WTC11 (cell line): ENCODE data around the gene TTC33. TPM values are rescaled to one million over a fixed set of nuclear protein-coding genes. Genes with fewer than 3 reads are reported as not detected.
"Not testable (repeated sequence)": the region's sequence is repeated elsewhere in the genome, so short reads cannot be mapped to it uniquely, and the experiment has no call there.

ENCODE experiments used
- ATAC-seq: fragments of 200-7000 bp; cut with Tn5 transposase; 2 replicates; pipeline ENCODE4 v1.10.0; 2021; ENCODE audit warnings: mild to moderate bottlenecking, moderate library complexity
- CTCF ChIA-PET: fragments of 300-600 bp; sonication (Branson Sonifier 250); formaldehyde crosslinking; loops from one replicate; lab custom pipeline; 2021; ENCODE audit warnings: antibody characterized with exemption; lab: Charles Lee
- POLR2A ChIA-PET: fragments of 350-600 bp; sonication (Branson Sonifier 250); formaldehyde crosslinking; loops from one replicate; lab custom pipeline; 2021; ENCODE audit warnings: antibody characterized with exemption; lab: Charles Lee
- DNase-seq: peaks from one replicate; pipeline ENCODE4 v3.0.0; 2021; ENCODE audit warnings: low spot score
- H3K27ac Mint-ChIP-seq: 2 replicates; pipeline ENCODE4 v1.8.0; 2021; ENCODE audit warnings: mixed read lengths
- H3K27me3 Mint-ChIP-seq: 2 replicates; pipeline ENCODE4 v1.8.0; 2021; ENCODE audit warnings: low read depth, mild to moderate bottlenecking, moderate library complexity, mixed read lengths
- H3K36me3 Mint-ChIP-seq: 2 replicates; pipeline ENCODE4 v1.8.0; 2021; ENCODE audit warnings: mixed read lengths
- H3K4me1 Mint-ChIP-seq: 2 replicates; pipeline ENCODE4 v1.8.0; 2022; ENCODE audit warnings: mixed read lengths
- H3K4me3 Mint-ChIP-seq: 2 replicates; pipeline ENCODE4 v1.8.0; 2021; ENCODE audit warnings: mild to moderate bottlenecking, moderate library complexity, mixed read lengths
- H3K9me3 Mint-ChIP-seq: 2 replicates; pipeline ENCODE4 v1.8.0; 2021; ENCODE audit warnings: mixed read lengths
- CREM ChIP-seq: sonication (generic); formaldehyde crosslinking; IDR thresholded peaks from 2 replicates; pipeline ENCODE4 v1.8.1; 2022; ENCODE audit warnings: mild to moderate bottlenecking, missing genetic modification reagents, moderate library complexity
- ELF4 ChIP-seq: sonication (generic); formaldehyde crosslinking; IDR thresholded peaks from 2 replicates; pipeline ENCODE4 v1.8.1; 2022; ENCODE audit warnings: low read depth, mild to moderate bottlenecking, moderate library complexity, missing genetic modification reagents
- GRHL2 ChIP-seq: fragments of 250-450 bp; sonication (Bioruptor Pico); IDR thresholded peaks from 2 replicates; pipeline ENCODE4 v1.8.0; 2022; ENCODE audit warnings: mild to moderate bottlenecking, moderate library complexity; ENCODE audit not compliant: insufficient replicate concordance, severe bottlenecking
- GTF2I ChIP-seq: fragments of 250-450 bp; sonication (Bioruptor Pico); conservative IDR thresholded peaks from 2 replicates; pipeline ENCODE4 v1.4.0; 2021; ENCODE audit warnings: mild to moderate bottlenecking
- IRF1 ChIP-seq: sonication (generic); formaldehyde crosslinking; IDR thresholded peaks from 2 replicates; pipeline ENCODE4 v1.8.0; 2023; ENCODE audit warnings: missing genetic modification reagents
- JUN ChIP-seq: sonication (generic); formaldehyde crosslinking; IDR thresholded peaks from 2 replicates; pipeline ENCODE4 v1.8.0; 2023; ENCODE audit warnings: mild to moderate bottlenecking, missing genetic modification reagents
- KAT7 ChIP-seq: sonication (generic); formaldehyde crosslinking; IDR thresholded peaks from 2 replicates; pipeline ENCODE4 v1.8.1; 2023; ENCODE audit warnings: missing genetic modification reagents, mild to moderate bottlenecking, borderline replicate concordance
- RELA ChIP-seq: sonication (generic); formaldehyde crosslinking; IDR thresholded peaks from 2 replicates; pipeline ENCODE4 v1.8.1; 2022; ENCODE audit warnings: missing genetic modification reagents, mild to moderate bottlenecking, borderline replicate concordance
- USF1 ChIP-seq: sonication (generic); formaldehyde crosslinking; IDR thresholded peaks from 2 replicates; pipeline ENCODE4 v1.8.0; 2022; ENCODE audit warnings: mild to moderate bottlenecking, missing genetic modification reagents
- ZNF317 ChIP-seq: sonication (generic); formaldehyde crosslinking; IDR thresholded peaks from 2 replicates; pipeline ENCODE4 v1.8.1; 2023; ENCODE audit warnings: low read depth, mild to moderate bottlenecking, moderate library complexity, missing genetic modification reagents, borderline replicate concordance
- ZNF396 ChIP-seq: fragments of 250-450 bp; sonication (Bioruptor Pico); IDR thresholded peaks from 2 replicates; pipeline ENCODE4 v1.8.0; 2021; ENCODE audit warnings: mild to moderate bottlenecking, moderate library complexity, borderline replicate concordance
- ZNF671 ChIP-seq: fragments of 250-450 bp; sonication (Bioruptor Pico); IDR thresholded peaks from 2 replicates; pipeline ENCODE4 v1.8.0; 2021; ENCODE audit warnings: mild to moderate bottlenecking
- total RNA-seq: library from RNA; stranded (reverse); gene quantifications from 3 replicates; pipeline ENCODE4 v1.2.3, GENCODE V29; 2021
- TF ChIP-seq, protein P1 (sequence below): sonication (generic); formaldehyde crosslinking; IDR thresholded peaks from 2 replicates; pipeline ENCODE4 v1.8.0; 2022; ENCODE audit warnings: missing genetic modification reagents
- TF ChIP-seq, protein P2 (sequence below): fragments of 250-450 bp; sonication (Bioruptor Pico); IDR thresholded peaks from 2 replicates; pipeline ENCODE4 v1.9.0; 2021; ENCODE audit warnings: mild to moderate bottlenecking, borderline replicate concordance
- TF ChIP-seq, protein P3 (sequence below): sonication (generic); formaldehyde crosslinking; IDR thresholded peaks from 2 replicates; pipeline ENCODE4 v1.8.1; 2022; ENCODE audit warnings: mild to moderate bottlenecking, missing genetic modification reagents, moderate library complexity, borderline replicate concordance

TTC33 gene
- total RNA-seq, 1 experiment from 2014 or later = 9.2 TPM

DNA sequence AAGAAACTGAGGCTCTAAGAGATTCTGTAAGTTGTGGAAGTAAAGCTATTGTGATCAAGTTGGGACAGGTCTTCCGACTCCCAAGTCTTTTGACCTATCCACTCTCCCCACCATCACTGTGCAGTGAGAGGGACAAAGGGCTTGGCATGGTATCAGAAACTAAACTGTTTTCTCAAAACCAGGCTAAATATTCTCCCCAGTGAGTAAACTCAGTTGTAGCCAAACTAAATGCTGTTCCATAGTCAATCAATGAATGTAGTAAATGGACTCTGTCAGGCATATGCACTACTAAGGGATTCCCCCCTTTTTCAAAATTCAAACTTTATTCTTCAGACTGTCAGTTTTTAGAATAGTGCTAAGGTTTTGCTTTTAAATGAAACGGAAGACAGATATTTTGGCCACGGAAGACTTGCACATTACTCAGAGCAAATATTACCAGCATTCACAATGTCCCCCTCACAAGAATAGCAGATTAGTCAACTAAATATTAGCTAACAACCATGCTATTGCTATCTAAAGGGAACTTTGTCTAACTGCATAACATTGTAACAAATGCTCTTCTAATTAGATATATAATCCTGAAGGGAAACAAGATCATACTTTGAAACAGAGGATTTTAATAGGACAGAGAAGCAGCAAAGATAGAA, 35.3 kb upstream of the TTC33 start:
- POLR2A ChIA-PET = no interaction called here
- H3K27me3 Mint-ChIP-seq = no peaks in the 10 kb centered on the region
- peaks cover 28% of the 10 kb centered on the region for H3K4me1 Mint-ChIP-seq
- H3K9me3 Mint-ChIP-seq = peaks cover 10% of the 10 kb centered on the region
- H3K4me3 Mint-ChIP-seq = no peak overlapping the region
- TF ChIP-seq ELF4 (CRISPR knock-in tag) = no peak
- no peak for TF ChIP-seq RELA
- TF ChIP-seq ZNF396 (CRISPR knock-in tag) = no peak
- TF ChIP-seq ZNF317 (CRISPR knock-in tag) = no peak
- no peak for TF ChIP-seq KAT7 (CRISPR knock-in tag)
- TF ChIP-seq IRF1 (CRISPR knock-in tag) = no peak
- TF ChIP-seq, protein P1, sequence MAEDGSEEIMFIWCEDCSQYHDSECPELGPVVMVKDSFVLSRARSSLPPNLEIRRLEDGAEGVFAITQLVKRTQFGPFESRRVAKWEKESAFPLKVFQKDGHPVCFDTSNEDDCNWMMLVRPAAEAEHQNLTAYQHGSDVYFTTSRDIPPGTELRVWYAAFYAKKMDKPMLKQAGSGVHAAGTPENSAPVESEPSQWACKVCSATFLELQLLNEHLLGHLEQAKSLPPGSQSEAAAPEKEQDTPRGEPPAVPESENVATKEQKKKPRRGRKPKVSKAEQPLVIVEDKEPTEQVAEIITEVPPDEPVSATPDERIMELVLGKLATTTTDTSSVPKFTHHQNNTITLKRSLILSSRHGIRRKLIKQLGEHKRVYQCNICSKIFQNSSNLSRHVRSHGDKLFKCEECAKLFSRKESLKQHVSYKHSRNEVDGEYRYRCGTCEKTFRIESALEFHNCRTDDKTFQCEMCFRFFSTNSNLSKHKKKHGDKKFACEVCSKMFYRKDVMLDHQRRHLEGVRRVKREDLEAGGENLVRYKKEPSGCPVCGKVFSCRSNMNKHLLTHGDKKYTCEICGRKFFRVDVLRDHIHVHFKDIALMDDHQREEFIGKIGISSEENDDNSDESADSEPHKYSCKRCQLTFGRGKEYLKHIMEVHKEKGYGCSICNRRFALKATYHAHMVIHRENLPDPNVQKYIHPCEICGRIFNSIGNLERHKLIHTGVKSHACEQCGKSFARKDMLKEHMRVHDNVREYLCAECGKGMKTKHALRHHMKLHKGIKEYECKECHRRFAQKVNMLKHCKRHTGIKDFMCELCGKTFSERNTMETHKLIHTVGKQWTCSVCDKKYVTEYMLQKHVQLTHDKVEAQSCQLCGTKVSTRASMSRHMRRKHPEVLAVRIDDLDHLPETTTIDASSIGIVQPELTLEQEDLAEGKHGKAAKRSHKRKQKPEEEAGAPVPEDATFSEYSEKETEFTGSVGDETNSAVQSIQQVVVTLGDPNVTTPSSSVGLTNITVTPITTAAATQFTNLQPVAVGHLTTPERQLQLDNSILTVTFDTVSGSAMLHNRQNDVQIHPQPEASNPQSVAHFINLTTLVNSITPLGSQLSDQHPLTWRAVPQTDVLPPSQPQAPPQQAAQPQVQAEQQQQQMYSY (CRISPR knock-in tag) = no peak
- TF ChIP-seq, protein P2, sequence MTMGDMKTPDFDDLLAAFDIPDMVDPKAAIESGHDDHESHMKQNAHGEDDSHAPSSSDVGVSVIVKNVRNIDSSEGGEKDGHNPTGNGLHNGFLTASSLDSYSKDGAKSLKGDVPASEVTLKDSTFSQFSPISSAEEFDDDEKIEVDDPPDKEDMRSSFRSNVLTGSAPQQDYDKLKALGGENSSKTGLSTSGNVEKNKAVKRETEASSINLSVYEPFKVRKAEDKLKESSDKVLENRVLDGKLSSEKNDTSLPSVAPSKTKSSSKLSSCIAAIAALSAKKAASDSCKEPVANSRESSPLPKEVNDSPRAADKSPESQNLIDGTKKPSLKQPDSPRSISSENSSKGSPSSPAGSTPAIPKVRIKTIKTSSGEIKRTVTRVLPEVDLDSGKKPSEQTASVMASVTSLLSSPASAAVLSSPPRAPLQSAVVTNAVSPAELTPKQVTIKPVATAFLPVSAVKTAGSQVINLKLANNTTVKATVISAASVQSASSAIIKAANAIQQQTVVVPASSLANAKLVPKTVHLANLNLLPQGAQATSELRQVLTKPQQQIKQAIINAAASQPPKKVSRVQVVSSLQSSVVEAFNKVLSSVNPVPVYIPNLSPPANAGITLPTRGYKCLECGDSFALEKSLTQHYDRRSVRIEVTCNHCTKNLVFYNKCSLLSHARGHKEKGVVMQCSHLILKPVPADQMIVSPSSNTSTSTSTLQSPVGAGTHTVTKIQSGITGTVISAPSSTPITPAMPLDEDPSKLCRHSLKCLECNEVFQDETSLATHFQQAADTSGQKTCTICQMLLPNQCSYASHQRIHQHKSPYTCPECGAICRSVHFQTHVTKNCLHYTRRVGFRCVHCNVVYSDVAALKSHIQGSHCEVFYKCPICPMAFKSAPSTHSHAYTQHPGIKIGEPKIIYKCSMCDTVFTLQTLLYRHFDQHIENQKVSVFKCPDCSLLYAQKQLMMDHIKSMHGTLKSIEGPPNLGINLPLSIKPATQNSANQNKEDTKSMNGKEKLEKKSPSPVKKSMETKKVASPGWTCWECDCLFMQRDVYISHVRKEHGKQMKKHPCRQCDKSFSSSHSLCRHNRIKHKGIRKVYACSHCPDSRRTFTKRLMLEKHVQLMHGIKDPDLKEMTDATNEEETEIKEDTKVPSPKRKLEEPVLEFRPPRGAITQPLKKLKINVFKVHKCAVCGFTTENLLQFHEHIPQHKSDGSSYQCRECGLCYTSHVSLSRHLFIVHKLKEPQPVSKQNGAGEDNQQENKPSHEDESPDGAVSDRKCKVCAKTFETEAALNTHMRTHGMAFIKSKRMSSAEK (CRISPR knock-in tag) = no peak
- DNase-seq = no peak
- no peak for ATAC-seq
- CTCF ChIA-PET = interaction anchor here (0.6 kb wide), 1 partner anchor 164 kb away, joined by 9 read pairs; no protein-coding TSS in a partner anchor
- peak overlapping the region; percentile 1; the same call in 1 of the 2 replicates for H3K27ac Mint-ChIP-seq
- peaks cover 29% of the 10 kb centered on the region for H3K36me3 Mint-ChIP-seq

DNA sequence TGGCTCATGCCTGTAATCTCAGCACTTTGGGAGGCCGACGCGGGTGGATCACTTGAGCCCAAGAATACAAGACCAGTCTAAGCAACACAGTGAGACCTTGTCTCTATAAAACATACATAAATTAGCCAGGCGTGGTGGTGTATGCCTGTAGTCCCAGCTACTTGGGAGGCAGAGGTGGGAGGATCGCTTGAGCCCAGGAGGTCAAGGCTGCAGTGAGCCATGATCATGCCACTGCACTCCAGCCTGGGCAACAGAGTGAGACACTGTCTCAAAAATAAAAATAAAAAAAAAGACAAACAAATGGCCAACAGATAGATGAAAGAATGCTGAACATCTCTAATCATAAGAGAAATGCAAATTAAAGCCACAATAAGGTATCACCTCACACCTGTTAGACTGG, 33.2 kb upstream of the TTC33 start:
- POLR2A ChIA-PET, H3K27me3 Mint-ChIP-seq, H3K27ac Mint-ChIP-seq, CTCF ChIA-PET, ATAC-seq, H3K4me3 Mint-ChIP-seq, DNase-seq: not testable (repeated sequence)
- peaks cover 10% of the 10 kb centered on the region for H3K9me3 Mint-ChIP-seq
- H3K36me3 Mint-ChIP-seq = peaks cover 21% of the 10 kb centered on the region
- H3K4me1 Mint-ChIP-seq = peaks cover 23% of the 10 kb centered on the region

DNA sequence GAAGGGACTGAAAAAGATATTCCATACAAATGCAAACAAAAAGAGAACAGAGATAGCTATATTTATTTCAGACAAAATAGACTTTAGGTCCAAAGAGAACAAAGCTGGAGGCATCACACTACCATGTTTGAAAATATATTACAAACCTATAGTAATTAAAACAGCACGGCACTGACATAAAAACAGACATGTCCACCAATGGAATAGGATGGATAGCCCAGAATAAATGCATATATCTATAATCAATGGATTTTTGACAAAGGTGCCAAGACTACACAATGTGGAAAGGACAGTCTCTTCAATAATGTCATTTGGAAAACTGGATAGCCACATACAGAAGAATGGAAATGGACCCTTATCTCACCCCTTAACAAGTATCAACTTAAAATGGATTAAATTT, 32.2 kb upstream of the TTC33 start:
- ATAC-seq (no peak), DNase-seq (no peak)
- Mint-ChIP-seq H3K4me3 (no peak overlapping the region), H3K36me3 (peaks cover 21% of the 10 kb centered on the region), H3K9me3 (peaks cover 10% of the 10 kb centered on the region), H3K27ac (no peak overlapping the region), H3K27me3 (no peaks in the 10 kb centered on the region), H3K4me1 (peaks cover 14% of the 10 kb centered on the region)
- POLR2A ChIA-PET = no interaction called here
- CTCF ChIA-PET = no interaction called here
- TF ChIP-seq JUN (no peak), GTF2I (CRISPR knock-in tag) (no peak), USF1 (CRISPR knock-in tag) (no peak), GRHL2 (no peak), ZNF671 (CRISPR knock-in tag) (no peak), CREM (CRISPR knock-in tag) (no peak)
- TF ChIP-seq, protein P3, sequence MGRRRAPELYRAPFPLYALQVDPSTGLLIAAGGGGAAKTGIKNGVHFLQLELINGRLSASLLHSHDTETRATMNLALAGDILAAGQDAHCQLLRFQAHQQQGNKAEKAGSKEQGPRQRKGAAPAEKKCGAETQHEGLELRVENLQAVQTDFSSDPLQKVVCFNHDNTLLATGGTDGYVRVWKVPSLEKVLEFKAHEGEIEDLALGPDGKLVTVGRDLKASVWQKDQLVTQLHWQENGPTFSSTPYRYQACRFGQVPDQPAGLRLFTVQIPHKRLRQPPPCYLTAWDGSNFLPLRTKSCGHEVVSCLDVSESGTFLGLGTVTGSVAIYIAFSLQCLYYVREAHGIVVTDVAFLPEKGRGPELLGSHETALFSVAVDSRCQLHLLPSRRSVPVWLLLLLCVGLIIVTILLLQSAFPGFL (CRISPR knock-in tag) = no peak
- TF ChIP-seq, protein P2 (CRISPR knock-in tag) = no peak
